AG04449 (cell line): ENCODE results near the gene ODC1.

Experiments used
- CTCF ChIA-PET: fragments of 350-600 bp; formaldehyde crosslinking; extraction: SDS; loops from one replicate; lab custom pipeline; 2021; ENCODE audit warnings: antibody characterized with exemption; lab: Yijun Ruan, JAX
- POLR2A ChIA-PET: fragments of 400-600, 350-600 bp; formaldehyde crosslinking; extraction: SDS; loops from one replicate; lab custom pipeline; 2020; ENCODE audit warnings: antibody characterized with exemption, inconsistent platforms; lab: Yijun Ruan, JAX
- DNase-seq: peaks from one replicate; pipeline ENCODE4 v3.0.0-alpha.2; 2010; ENCODE audit warnings: low read depth, low spot score
- H3K4me3 ChIP-seq: 2 replicates; pipeline ENCODE4 v1.5.1; 2011; ENCODE audit warnings: low read depth, mild to moderate bottlenecking, control low read depth, low read length
- TF ChIP-seq, protein P1 (sequence below): IDR thresholded peaks from one replicate; pipeline ENCODE4 v1.5.1; 2011; ENCODE audit warnings: mild to moderate bottlenecking, moderate library complexity, low read length, control low read depth, inconsistent platforms; ENCODE audit not compliant: insufficient read depth; ENCODE audit errors: missing control alignments

Gene ODC1

DNA sequence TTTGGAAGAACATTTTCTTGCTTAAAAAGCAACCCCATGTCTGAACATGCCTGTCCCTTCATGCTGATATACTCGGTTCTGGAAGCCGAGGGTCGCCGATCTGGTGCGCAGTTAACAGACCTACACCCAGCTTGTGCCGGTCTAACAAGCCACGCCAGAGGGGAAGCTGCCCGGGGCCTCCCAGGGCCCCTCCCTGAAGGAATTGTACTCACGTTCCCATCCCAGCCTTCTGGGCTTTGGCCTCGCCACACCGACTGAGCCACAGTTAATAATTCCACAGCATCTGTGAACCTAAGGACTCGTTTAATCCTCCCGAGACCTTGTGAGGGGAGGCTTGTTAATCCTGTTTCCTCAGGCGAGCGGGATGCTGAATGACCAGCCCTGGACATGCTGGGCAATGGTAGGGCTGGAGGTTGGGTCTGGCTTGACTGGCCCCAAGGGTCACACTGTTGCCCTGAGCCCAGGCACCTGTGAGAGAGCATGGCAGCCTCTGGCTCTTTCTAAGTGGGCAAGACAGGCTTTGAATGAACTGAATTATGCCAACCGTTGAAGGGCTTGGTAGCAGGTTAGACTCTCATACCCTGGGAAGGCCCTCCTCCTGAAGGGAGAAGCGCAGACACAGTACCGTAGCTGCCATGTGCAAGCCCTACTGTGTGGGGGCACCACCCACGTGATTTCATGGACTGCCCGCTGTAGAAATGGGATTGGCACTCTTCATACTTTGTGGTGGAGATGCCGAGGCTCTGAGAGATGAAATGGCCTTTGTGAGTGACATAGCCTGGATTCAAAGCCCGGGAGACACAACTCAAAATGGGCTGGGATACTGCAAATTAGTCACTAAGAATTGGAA is 27.9 kb upstream of the ODC1 start:
- ChIA-PET CTCF (no interaction called here), POLR2A (no interaction called here)
- no peak for DNase-seq
- no peak overlapping the region for H3K4me3 ChIP-seq
- TF ChIP-seq, protein P1, sequence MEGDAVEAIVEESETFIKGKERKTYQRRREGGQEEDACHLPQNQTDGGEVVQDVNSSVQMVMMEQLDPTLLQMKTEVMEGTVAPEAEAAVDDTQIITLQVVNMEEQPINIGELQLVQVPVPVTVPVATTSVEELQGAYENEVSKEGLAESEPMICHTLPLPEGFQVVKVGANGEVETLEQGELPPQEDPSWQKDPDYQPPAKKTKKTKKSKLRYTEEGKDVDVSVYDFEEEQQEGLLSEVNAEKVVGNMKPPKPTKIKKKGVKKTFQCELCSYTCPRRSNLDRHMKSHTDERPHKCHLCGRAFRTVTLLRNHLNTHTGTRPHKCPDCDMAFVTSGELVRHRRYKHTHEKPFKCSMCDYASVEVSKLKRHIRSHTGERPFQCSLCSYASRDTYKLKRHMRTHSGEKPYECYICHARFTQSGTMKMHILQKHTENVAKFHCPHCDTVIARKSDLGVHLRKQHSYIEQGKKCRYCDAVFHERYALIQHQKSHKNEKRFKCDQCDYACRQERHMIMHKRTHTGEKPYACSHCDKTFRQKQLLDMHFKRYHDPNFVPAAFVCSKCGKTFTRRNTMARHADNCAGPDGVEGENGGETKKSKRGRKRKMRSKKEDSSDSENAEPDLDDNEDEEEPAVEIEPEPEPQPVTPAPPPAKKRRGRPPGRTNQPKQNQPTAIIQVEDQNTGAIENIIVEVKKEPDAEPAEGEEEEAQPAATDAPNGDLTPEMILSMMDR = no peak

DNA sequence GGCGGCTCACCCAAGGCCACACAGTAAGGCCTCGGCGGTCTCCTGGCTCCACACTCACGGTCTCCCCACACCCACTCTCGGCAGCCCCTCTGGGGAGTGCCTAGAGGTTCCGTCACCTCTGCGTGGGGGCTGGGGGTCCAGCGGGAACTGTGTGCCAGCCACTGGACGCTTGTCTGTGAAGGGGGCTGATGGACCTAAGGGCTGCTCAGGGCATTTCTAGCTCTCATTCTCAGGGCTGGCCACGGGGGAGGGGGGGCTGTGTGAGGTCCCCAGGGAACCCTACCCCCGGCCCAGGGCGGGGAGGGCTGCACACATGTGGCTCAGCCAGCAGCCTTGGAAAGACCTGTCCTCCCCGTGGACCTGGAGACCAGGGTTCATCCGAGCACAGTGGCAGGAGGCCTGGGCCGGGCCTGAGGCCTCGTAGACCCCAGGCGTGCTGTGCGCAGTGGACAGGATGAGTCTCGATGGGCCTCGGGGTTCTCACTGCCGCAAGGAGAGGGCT is 27.1 kb upstream of the ODC1 start:
- TF ChIP-seq, protein P1 = no peak
- ChIA-PET POLR2A (no interaction called here), CTCF (no interaction called here)
- no peak overlapping the region for H3K4me3 ChIP-seq
- no peak for DNase-seq

DNA sequence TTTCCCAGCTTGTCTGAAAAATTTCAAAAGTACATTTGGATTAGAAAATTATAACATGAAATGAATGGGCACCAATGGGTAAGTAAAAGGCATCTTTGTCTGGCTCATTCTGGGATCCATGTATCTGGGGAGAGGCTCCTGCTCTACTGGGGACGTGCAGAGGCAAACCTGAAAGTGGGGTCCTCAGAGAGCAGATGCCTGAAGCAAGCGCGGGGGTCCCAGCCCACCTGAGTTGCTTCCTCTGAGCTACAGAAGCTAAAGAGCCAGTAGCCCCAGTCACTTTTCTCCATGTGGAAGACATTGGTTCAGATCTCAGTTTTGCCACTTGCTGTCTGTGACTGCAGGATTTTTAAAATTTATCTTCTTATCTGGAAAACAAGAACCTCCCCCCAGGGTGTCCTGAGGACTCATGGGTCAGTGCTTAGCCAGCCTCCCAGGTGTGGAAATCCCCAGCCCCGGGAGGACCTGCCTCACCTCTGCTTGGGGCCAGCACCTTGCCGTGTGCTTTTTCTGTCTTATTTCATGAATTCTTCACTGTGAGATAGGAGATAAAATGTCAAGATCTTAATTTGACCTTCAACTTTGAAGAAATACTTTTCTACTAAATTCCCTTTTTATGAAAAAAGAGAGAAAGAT is 25.1 kb upstream of the ODC1 start:
- TF ChIP-seq, protein P1 = no peak
- POLR2A ChIA-PET = no interaction called here
- CTCF ChIA-PET = interaction anchor here (1.4 to 2.0 kb wide), 2 partner anchors 25 to 186 kb away, joined by 3 to 6 read pairs; partner anchors contain the start of gene ODC1
- DNase-seq = no peak
- H3K4me3 ChIP-seq = no peak overlapping the region

DNA sequence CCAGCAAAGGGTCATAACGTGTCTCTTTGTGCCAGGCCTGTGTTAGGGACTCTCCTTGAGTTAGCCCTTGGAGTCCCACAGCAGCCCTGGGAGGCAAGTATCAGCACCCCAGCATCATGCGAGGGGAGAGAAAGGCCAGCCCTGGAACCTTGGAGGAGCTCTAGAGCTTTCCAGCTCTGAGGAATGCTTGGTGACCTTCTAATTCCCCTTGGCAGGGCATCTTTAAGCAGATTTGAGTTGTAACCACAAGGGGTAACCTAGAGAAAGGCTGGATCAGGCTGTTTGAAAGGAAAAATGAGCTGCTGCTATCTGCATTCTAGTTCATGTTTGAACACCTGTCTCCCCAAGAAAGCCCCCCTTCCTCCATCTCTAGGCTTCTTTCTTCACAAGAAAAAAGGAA is 23.8 kb upstream of the ODC1 start:
- no peak for DNase-seq
- TF ChIP-seq, protein P1 = no peak
- H3K4me3 ChIP-seq = no peak overlapping the region
- ChIA-PET POLR2A (interaction anchor here (0.6 kb wide), 1 partner anchor 21 kb away, joined by 3 read pairs; no protein-coding TSS in a partner anchor), CTCF (interaction anchor here (0.7 to 2.0 kb wide), 4 partner anchors 14 to 188 kb away, joined by 3 to 6 read pairs (median 4); partner anchors contain the start of gene ODC1)

DNA sequence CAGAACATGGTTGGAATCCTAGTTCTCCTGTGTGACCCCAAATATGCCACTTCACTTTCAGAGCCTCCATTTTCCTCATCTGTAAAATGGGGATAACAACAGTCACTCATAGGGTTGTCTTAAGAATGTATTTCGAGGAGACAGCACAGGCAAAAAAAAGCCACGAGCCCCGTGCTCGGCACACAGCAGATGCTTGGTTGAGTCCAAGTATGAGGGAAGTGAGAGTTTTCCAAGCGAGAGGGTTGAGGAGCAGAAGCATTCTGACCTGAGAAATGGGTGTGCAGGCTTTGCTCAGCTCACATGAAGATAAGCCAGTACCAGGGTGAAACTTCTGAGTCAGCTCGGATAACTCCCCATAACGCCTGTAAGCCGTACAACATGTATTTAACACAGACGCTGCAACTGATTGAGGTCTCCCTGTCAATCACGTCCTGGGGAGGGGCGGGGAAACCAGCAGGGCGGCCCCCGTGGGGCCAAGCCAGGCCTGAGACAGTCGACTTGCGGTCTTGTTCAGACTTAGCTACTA is 23.0 kb upstream of the ODC1 start:
- DNase-seq = no peak
- H3K4me3 ChIP-seq = no peak overlapping the region
- TF ChIP-seq, protein P1 = no peak
- ChIA-PET POLR2A (no interaction called here), CTCF (interaction anchor here (0.7 to 2.0 kb wide), 2 partner anchors 36 to 188 kb away, joined by 4 to 6 read pairs; no protein-coding TSS in a partner anchor)
